CD4-positive, alpha-beta T cell treated with Interleukin-17A for 4 hours (primary cell): ENCODE data around the gene MPST.
A peak's percentile ranks its signal among the peaks of the same experiment; 100 is the strongest.
"Not testable (repeated sequence)": the region's sequence is repeated elsewhere in the genome, so short reads cannot be mapped to it uniquely, and the experiment has no call there.

ENCODE experiments used
- DNase-seq: peaks from one replicate; pipeline ENCODE4 v3.0.0-alpha.2; 2020; ENCODE audit warnings: mixed read lengths

Gene MPST

DNA sequence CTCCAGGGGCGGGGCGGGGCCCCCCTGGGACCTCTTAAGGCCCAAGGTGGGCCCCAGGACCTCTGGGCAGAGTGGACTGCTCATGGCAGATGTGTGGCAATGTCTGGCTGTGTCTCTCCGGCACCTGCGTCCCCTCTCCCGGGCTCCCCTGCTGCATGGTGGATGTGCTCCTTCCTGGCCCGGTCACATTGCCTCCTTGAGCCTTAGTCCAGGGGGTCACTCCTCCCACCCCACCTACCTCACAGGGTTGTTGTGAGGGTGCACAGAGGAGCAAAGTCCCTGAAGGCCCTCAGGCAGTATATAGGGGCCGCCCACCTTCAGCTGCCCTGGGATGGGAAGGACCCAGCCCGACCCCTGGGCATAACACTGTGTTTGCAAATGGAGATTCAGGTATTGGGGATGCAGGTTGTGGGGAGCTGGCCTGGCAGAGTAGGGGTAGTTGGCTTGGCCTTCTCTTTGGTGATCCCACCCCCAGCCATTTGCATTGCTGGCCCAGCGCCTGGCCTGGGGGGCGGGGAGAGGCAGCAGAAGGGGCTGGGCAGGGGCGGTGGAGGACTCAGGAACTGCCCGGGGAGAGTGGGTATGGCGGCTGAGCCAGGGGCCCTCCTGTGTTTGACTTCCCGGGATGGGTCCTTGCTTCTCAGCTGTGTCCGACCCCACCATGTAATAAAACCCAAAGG, 43.3 kb downstream of the MPST start:
- DNase-seq = no peak

DNA sequence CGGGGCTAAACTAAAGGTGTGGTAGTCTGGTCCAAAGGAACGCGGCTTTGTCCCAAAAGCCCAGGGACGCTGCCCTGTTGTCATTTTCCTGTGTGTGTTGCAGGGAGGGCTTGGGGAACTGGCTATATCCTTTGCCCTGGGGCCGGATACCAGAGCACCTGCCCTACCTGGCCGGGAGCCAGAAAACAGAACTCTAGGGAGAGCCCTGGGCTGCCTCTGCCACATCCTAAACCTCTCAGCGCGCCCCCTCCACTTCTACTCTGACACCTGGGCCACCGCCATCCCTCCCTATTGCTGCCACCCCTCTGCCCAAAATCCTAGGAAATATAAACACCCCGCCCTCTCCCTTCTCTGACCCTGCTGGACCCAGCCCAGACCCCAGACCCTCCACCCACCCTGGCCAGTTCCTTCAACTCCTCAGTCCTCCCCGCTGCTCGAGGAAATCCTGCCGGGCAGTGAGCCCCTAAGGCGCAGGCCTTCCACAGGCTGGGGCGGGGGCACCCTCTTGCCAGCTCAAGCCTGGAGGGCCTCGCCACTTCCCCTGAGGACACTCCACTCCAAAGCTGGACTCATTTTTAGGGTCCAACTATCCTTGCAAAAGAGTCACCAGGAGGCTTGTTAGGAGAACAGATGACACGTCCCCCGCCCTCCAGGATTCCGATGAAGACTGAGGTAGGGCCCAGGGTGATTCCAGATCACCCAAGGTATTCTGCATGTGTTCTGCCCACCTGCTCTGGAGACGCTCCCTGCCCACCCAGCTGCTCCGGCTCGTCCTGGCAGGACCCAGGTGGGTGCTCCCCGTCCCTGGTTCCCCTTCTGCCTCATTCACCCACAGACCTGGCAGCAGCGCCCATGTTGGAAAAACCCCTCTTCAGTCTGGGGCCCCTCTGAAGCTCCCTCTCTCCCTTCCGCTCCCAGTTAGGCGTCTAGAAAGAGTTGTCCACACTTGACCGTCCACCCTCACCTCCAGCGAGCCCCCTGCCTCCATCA, 44.2 kb downstream of the MPST start:
- DNase-seq = peak; percentile 37

DNA sequence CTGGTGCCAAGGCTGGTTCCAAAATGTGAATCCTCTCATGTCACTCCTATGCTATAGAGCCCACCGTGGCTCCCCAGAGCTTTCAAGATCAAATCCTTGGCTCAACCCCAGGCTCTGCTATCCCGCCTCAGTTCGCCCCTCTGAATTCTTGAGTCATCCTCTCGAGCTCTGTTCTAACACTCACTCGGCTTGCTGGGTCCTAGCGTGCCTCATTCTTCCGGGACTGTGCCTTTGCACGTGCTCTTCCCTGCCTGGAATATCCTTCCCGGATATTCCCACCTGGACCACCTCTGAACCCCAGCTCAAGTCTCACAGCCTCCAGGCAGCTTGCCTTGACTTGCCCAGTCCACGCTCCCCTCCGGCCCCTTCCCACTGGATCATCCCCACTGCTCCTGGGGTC, 45.0 kb downstream of the MPST start:
- DNase-seq = no peak

DNA sequence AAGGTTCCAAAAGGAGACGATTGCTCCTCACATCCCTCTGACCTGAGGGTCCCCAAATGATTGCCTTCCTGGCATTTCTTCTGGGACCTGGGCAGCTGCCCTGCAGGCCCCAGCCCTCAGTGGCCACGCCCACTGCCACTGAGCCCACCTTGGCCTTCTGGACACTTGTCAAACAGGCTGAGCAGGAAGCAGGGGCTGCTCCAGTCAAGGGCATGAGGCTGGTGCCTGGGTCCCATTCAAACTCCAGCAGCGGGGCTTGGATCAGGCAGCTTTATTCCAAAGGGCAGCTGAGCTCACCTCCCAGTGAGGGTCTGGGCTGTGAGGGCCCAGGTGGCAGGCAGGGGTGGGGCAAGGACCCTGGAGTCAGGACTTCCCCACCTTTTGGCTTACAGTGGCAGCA, 45.6 kb downstream of the MPST start:
- no peak for DNase-seq

DNA sequence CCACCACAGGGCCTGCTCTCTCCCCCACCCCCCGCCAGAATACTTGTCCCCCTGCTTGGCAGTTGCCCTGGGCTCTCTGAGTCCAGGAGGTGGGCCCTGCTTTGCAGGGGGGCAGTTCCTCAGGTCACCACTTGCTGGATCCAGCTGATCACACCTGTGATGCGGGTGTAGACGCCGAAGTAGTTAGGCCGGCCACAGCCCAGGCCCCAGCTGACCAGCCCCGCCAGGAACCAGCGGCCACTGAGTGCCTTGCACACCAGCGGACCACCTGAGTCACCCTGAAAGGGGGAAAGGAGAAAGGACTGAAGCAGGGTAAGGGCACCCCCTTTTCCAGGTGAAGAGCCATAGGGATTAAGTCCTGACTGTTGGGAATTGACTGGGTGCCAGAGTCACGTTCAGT, 46.4 kb downstream of the MPST start:
- no peak for DNase-seq

DNA sequence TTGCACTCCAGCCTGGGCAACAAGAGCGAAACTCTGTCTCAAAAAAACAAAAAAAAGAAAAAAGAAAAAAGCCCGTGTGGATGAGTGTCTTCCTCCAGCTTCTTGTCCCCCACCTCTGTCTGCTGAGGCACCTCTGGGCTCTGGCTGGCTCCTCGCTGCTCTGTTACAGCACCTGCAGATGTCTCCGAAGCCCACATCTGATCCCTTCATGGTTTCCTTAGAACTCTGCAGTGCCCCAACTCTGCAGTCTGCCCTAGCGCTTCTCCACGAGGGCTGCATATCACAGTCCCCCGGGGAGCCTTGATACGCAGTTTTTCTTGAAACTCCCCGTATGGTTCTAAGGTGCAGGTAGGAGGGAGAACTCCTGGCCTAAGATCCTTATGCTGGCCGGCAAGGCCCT, 47.9 kb downstream of the MPST start:
- DNase-seq = no peak

DNA sequence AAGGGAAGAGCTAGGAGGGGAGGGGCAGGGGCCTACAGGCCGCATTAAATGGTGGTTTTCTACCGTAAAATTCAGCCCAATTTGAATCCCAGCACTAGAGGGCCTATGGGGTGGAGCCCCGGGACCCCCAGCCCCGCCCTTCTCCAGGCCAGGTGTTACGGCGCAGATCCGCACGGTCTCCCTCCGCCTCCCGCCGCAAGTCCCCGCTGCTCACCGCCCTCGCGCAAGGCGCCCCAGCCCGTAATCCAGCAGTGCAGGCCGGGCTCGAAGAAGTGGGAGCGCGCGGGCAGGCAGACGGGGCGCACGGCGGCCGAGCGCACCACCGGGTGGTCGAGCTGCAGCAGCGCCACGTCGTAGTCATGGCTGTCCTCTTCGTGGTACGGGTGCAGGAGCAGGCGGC, 49.3 kb downstream of the MPST start:
- no peak for DNase-seq

DNA sequence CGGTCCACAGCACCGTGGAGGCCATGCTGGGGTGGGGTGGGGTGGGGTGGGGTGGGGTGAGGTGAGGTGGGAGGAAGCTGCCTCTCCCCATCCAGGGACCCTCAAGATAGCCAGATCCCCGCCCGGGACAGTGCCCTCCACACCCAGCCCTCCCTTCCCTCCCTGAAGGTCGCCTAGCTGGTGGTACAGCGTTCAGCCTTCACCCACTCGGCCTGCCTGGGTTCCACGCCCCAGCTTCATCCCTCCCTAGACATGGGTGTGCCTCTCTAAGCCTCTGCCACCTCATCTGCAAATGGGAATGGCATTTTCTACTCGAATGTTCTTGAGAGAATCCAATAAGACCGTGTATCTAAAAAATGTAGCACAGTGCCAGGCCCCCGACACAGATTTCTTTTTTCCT, 49.8 kb downstream of the MPST start:
- DNase-seq = no peak

DNA sequence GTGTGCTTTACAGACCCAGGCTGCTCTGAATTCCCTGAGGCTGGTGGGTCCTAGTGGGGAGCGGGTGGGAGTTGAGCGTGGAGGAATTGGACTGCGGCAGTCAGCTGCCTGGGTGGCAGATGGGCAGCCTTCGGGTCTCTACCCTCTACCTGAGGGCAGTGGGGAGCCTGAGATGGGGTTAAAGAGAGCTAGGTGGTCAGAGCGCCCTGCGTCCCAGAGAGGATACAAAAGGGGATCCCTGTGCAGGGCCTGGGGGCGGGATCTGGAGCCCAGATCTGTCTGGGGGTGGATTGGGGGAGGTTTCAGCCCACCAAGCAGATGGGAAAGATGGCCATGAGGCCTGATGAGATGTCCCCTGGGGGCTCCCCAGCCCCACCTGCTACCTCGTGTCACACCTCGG, 50.2 kb downstream of the MPST start:
- no peak for DNase-seq

DNA sequence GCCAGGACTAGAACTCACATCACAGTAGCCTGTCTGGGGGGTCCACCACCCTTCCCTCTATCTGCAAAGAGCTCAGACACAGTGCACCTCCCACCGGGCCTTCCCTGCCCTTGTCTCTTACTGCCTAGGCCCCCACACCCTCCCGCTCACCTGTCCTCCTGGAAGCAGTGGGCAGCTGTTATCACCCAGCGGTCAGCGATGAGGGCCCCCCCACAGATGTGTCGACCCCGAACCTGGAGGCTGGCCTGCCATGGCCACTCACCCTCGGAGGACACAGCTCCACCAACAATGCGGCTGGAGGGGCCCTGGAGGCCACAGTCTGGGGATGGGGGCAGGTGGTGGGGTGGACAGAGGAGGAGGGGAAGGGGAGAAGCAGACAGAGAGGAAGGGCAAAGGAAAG, 50.8 kb downstream of the MPST start:
- no peak for DNase-seq

DNA sequence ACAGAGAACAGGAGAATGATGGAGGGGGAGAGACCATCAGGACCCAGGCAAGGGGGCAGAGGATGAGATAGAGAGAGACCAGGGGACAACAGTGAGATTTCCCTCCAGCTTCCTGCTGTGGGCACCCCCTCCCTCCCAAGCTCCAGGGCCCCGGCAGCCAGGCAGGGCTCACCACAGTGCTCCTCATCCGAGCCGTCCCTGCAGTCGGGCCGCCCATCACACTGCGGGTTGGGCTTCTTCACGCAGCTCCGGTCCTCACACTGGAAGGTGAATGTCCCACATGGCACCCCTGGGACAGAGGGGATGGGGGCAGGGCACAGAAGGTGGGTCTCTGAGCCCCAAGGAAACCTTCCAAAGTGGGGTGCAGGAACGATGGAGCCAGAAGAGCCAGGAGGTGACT, 51.2 kb downstream of the MPST start:
- no peak for DNase-seq

DNA sequence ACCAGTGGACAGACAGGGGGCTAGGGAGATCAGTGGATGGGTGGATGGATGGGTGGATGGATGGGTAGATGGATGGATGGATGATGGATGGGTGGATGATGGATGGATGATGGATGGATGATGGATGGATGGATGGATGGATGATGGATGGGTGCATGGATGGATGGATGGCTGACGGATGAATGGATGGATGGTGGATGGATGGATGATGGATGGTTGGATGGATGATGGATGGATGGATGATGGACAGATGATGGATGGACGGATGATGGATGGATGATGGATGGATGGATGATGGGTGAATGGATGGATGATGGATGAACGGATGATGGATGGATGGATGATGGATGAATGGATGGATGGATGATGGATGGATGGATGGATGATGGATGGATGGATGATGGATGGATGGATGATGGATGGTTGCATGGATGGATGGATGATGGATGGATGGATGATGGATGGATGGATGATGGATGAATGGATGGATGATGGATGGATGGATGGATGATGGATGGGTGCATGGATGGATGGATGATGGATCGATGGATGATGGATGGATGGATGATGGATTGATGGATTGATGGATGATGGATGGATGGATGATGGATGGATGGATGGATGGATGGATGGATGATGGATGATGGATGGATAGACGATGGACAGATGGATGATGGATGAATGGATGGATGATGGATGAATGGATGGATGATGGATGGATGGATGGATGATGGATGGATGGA, 52.5 kb downstream of the MPST start:
- DNase-seq = not testable (repeated sequence)

DNA sequence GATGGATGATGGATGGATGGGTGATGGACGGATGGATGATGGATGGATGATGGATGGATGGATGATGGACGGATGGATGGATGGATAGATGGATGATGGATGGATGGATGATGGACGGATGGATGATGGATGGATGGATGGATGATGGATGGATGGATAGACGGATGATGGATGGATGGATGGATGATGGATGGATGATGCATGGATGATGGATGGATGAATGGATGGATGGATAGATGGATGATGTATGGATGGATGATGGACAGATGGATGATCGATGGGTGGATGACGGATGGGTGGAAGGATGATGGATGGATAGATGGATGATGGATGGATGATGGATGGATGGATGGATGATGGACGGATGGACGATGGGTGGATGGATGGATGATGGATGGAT, 53.1 kb downstream of the MPST start:
- no peak for DNase-seq

DNA sequence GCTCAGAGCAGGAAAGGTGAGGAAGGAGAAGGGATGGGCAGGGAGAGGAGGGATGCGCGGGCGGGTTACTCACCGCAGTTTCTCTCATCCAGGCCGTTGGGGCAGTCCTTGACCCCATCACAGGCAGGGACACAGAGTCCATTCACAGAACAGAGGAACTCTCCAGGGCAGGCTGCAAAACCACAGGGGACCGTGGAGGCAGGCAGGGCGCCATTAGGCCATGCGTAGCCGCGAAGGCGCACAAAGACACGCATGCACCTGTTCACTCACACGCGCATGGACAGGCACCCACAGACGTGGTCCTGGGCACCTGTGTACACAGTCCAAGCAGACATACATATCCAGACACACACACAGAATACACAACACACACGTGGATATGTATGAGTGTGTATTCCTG, 55.0 kb downstream of the MPST start:
- DNase-seq = no peak

DNA sequence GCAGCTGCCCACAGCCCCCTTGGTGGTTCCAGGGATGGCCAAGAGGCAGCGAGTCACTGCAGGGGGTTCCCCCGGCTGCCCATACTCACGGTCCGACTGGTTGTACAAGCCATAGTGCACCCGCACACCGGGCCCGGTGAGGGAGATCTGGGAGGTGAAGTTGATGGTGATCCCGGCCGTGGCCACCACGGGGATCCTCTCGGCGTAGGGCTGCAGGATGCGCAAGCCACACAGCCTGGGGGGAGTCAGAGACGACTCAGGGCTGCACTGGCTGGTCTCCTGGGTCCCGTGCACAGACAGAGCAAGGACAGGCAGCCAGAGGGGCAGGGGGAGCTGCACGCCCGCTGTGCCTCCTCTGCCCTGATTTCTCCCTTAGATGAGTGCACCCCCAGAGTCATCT, 55.5 kb downstream of the MPST start:
- no peak for DNase-seq

DNA sequence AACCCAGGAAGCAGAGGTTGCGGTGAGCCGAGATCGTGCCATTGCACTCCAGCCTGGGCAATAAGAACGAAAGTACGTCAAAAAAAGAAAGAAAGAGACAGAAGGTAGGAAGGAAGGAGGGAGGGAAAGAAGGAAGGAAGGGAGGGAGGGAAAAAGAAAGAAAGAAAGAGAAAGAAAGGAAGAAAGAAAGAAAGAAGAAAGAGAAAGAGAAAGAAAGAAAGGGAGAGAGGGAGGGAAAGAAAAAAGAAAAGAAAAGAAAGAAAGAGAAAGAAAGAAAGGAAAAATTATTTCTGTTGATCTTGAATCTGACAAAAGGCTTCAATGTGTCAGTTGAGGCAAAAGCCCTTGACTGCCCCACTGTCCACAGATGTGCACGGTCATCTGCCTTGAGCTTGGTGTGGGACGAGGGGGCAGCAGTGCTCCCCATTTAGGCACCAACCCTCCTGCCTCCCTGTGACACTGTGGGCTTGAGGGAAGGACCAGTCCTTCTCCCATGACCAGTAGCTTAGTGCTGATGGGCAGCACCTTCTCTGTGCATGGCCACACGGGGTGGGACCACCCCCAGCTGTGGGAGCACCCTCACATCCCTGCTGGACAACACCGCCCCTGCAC, 56.4 kb downstream of the MPST start:
- no peak for DNase-seq

DNA sequence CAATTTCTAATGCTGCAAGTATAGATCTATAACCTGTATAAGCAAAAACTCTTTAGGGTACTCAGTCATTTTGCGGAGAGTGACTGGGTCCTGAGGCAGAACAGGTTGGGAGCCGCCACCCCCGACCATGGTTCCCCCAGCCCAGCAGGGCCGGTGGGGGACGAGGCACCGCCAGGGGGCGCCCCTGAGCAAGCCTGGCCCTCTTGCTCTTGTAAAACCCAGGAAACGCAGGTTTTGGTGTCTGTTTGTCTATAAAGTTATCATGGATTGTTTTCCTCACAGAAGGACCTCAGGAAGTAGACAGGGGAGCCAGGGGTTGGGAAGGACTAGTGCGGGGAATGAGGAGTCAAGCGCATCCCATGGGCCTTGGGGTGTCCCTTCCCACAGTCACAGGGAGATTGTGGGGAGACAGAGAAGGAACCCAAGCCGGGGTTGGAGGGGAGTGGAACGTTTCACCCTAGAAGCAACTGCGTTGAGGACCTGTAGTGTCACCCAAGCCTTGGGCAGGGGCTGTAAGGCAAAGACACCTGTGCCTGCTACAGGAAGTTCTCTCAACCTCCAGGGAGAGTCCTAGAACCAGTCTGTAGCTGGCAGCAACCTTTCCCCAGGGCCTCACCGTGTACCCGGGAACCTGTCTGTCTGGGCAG, 58.4 kb downstream of the MPST start:
- peak; percentile 91 for DNase-seq

DNA sequence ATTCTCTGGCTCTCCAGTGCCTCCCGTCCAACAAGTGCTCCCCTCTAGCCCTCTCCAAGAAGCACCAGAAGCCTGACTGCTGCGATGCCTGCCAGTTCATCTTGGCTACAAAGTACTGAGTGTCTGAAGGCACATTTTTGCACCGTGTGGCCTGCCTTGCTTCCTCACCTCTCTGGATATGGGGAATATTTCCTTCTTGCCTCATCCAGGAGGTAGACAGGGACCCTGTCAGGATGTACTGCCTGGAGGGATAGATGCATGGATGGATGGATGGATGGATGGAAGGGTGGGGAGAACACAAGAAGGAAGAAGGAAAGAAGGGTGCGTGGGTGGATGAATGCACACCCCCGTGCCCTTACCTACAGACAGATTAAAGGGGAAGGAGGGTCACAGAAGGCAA, 59.6 kb downstream of the MPST start:
- peak; percentile 23 for DNase-seq
